C4-2B (cell line): Measurements from ENCODE around the gene TAF15.

Experiments
- ZFX ChIP-seq: fragments of 450-650 bp; IDR thresholded peaks from 2 replicates; pipeline ENCODE4 v1.6.1; 2017
- TF ChIP-seq, protein P1 (sequence below): fragments of 450-650 bp; conservative IDR thresholded peaks from 2 replicates; pipeline ENCODE4 v1.5.1; 2017; ENCODE audit warnings: mild to moderate bottlenecking

DNA sequence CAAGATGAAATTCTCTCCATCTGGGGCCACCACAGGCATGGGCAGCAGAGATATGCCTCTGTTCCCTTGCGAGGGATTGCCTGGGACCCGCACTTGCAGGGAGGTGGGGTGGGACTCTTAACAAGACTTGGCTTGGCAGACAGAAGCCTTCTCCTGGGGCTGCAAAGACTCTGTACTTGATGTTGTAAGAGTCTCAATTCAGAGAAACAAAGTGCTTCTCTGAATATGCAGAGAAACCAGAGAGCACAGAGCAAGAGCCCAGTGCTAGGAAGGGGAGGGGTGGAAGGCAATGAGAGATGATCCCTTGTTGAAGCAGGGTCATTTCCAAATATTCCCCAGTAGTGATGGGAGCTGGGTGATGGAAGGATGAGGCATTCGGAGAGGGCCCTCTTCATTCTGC, 16.0 kb upstream of the TAF15 start:
- TF ChIP-seq, protein P1, sequence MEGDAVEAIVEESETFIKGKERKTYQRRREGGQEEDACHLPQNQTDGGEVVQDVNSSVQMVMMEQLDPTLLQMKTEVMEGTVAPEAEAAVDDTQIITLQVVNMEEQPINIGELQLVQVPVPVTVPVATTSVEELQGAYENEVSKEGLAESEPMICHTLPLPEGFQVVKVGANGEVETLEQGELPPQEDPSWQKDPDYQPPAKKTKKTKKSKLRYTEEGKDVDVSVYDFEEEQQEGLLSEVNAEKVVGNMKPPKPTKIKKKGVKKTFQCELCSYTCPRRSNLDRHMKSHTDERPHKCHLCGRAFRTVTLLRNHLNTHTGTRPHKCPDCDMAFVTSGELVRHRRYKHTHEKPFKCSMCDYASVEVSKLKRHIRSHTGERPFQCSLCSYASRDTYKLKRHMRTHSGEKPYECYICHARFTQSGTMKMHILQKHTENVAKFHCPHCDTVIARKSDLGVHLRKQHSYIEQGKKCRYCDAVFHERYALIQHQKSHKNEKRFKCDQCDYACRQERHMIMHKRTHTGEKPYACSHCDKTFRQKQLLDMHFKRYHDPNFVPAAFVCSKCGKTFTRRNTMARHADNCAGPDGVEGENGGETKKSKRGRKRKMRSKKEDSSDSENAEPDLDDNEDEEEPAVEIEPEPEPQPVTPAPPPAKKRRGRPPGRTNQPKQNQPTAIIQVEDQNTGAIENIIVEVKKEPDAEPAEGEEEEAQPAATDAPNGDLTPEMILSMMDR: no peak
- no peak for TF ChIP-seq ZFX
